Neural cell (in vitro differentiated cells): ENCODE measurements around the gene BRIP1.

Source experiments
- CTCF ChIP-seq: fragments of 450-650 bp; IDR thresholded peaks from 2 replicates; pipeline ENCODE4 v1.5.1; 2014; ENCODE audit warnings: antibody characterized with exemption, mild to moderate bottlenecking, moderate library complexity; ENCODE audit not compliant: poor library complexity, severe bottlenecking
- EP300 ChIP-seq: fragments of 450-650 bp; conservative IDR thresholded peaks from 2 replicates; pipeline ENCODE4 v1.6.1; 2014; ENCODE audit warnings: antibody characterized with exemption, mild to moderate bottlenecking, moderate library complexity; ENCODE audit not compliant: poor library complexity, severe bottlenecking
- EZH2 ChIP-seq: fragments of 200-600, 300-800 bp; shearing (Covaris generic), sonication (generic); IDR thresholded peaks from 2 replicates; pipeline ENCODE4 v1.6.1; 2014; ENCODE audit warnings: antibody characterized with exemption, low read length, borderline replicate concordance, mild to moderate bottlenecking; ENCODE audit not compliant: insufficient read depth, poor library complexity, severe bottlenecking
- REST ChIP-seq: IDR thresholded peaks from 2 replicates; pipeline ENCODE4 v1.6.1; 2012; ENCODE audit warnings: borderline replicate concordance

- TF ChIP-seq CTCF (no peak), REST (no peak), EP300 (no peak), EZH2 (no peak)
Measured at GRCh38 chr17:61734012-61734411, 129.3 kb downstream of the BRIP1 start.
